Dedifferentiated amniotic fluid mesenchymal stem cell (primary cell): Measurements from ENCODE around the gene MYO15B.
A peak's percentile ranks its signal among the peaks of the same experiment; 100 is the strongest.

Source experiments
- DNase-seq: peaks from one replicate; pipeline ENCODE4 v3.0.0-alpha.2; 2016; ENCODE audit errors: extremely low spot score

Gene MYO15B

GRCh38 chr17:75666959-75667790 lies 79.6 kb downstream of the MYO15B start, which contains the start of the genes RECQL5 and SAP30BP:
Gene RECQL5 (minus strand): TSS chr17:75667154. CDS start chr17:75666557, 597 bp downstream.
Gene SAP30BP (plus strand): TSS chr17:75667338. CDS start chr17:75667373, 35 bp downstream.
- peak; percentile 99 for DNase-seq

GRCh38 chr17:75667825-75668224 lies 80.2 kb downstream of the MYO15B start:
- no peak for DNase-seq

DNA sequence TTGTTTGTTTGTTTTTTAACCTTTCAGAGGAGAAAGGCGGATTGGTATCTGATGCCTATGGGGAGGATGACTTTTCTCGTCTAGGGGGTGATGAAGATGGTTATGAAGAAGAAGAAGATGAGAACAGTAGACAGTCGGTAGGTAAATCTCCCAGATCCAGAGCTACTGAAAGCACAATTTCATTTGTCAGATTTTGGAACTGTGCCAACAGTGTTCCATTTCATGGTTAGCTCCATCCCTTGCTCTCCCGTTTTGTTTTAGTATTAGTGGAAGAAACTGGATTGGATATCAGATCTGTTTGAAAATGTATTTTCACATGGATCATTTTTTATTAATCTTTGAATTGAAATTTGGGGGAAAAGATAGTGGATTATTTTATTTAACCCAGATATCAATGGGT lies 80.9 kb downstream of the MYO15B start:
- no peak for DNase-seq

GRCh38 chr17:75670868-75671267 lies 83.3 kb downstream of the MYO15B start:
- no peak for DNase-seq

GRCh38 chr17:75672011-75672410 lies 84.4 kb downstream of the MYO15B start:
- DNase-seq = no peak

GRCh38 chr17:75673487-75673886 lies 85.9 kb downstream of the MYO15B start:
- no peak for DNase-seq
